ENCODE measurements around the gene CHCHD3. TPM values are rescaled to one million over a fixed set of nuclear protein-coding genes. Genes with fewer than 3 reads are reported as not detected.
A peak's percentile ranks its signal among the peaks of the same experiment; 100 is the strongest.

The CHCHD3 gene
- total RNA-seq, 1 donor from 2014 or later: 35.0 TPM

GRCh38 chr7:132773527-132773956 is 308.3 kb downstream of the CHCHD3 start:
- ATAC-seq: no peak
- no peak for DNase-seq (ENCODE audit: low spot score)
- intact Hi-C loops (cut with DNase I): no loop called here

- DNase-seq (ENCODE audit: low spot score): no peak
- ATAC-seq: no peak
- intact Hi-C loops (cut with DNase I): no loop called here
These were observed 310.6 kb downstream of the CHCHD3 start for GRCh38 chr7:132771301-132771730.

- ATAC-seq (no peak), DNase-seq (ENCODE audit: low spot score) (no peak)
- intact Hi-C loops (cut with DNase I): no loop called here
These were observed 311.8 kb downstream of the CHCHD3 start for GRCh38 chr7:132770055-132770454.

- ATAC-seq: no peak
- intact Hi-C loops (cut with DNase I): no loop called here
- no peak for DNase-seq (ENCODE audit: low spot score)
These were observed 312.6 kb downstream of the CHCHD3 start for GRCh38 chr7:132769280-132769679.

- DNase-seq (ENCODE audit: low spot score): no peak
- ATAC-seq: no peak
- intact Hi-C loops (cut with DNase I): no loop called here
These were observed 313.8 kb downstream of the CHCHD3 start for GRCh38 chr7:132768099-132768498.

GRCh38 chr7:132767378-132767777 is 314.5 kb downstream of the CHCHD3 start:
- no peak for ATAC-seq
- intact Hi-C loops (cut with DNase I): no loop called here
- no peak for DNase-seq (ENCODE audit: low spot score)

GRCh38 chr7:132766660-132767059 is 315.2 kb downstream of the CHCHD3 start:
- intact Hi-C loops (cut with DNase I): no loop called here
- DNase-seq (ENCODE audit: low spot score) (no peak), ATAC-seq (no peak)

- DNase-seq (ENCODE audit: low spot score) (no peak), ATAC-seq (no peak)
- intact Hi-C loops (cut with DNase I): no loop called here
These were observed 316.0 kb downstream of the CHCHD3 start for GRCh38 chr7:132765861-132766260.

GRCh38 chr7:132764762-132765161 is 317.1 kb downstream of the CHCHD3 start:
- intact Hi-C loops (cut with DNase I): no loop called here
- DNase-seq (ENCODE audit: low spot score) (no peak), ATAC-seq (no peak)

GRCh38 chr7:132760866-132761265 is 321.0 kb downstream of the CHCHD3 start:
- ATAC-seq (no peak), DNase-seq (ENCODE audit: low spot score) (no peak)
- intact Hi-C loops (cut with DNase I): no loop called here

GRCh38 chr7:132760244-132760623 is 321.7 kb downstream of the CHCHD3 start:
- DNase-seq (ENCODE audit: low spot score) (no peak), ATAC-seq (no peak)
- intact Hi-C loops (cut with DNase I): no loop called here

- ATAC-seq: no peak
- intact Hi-C loops (cut with DNase I): no loop called here
- no peak for DNase-seq (ENCODE audit: low spot score)
These were observed 322.2 kb downstream of the CHCHD3 start for GRCh38 chr7:132759482-132760243.

GRCh38 chr7:132758986-132759385 is 322.9 kb downstream of the CHCHD3 start:
- no peak for DNase-seq (ENCODE audit: low spot score)
- intact Hi-C loops (cut with DNase I): no loop called here
- ATAC-seq: no peak

GRCh38 chr7:132757783-132758182 is 324.1 kb downstream of the CHCHD3 start:
- DNase-seq (ENCODE audit: low spot score) (no peak), ATAC-seq (no peak)
- intact Hi-C loops (cut with DNase I): no loop called here

GRCh38 chr7:132756484-132756990 is 325.4 kb downstream of the CHCHD3 start:
- intact Hi-C loops (cut with DNase I): no loop called here
- ATAC-seq (no peak), DNase-seq (ENCODE audit: low spot score) (no peak)

GRCh38 chr7:132755538-132756483 is 326.1 kb downstream of the CHCHD3 start:
- no peak for DNase-seq (ENCODE audit: low spot score)
- intact Hi-C loops (cut with DNase I): no loop called here
- peak; percentile 50 for ATAC-seq

- intact Hi-C loops (cut with DNase I): no loop called here
- no peak for DNase-seq (ENCODE audit: low spot score)
- no peak for ATAC-seq
These were observed 329.5 kb downstream of the CHCHD3 start for GRCh38 chr7:132752431-132752830.

- DNase-seq (ENCODE audit: low spot score) (no peak), ATAC-seq (no peak)
- intact Hi-C loops (cut with DNase I): no loop called here
These were observed 330.6 kb downstream of the CHCHD3 start for GRCh38 chr7:132751244-132751647.

- intact Hi-C loops (cut with DNase I): no loop called here
- ATAC-seq: no peak
- no peak for DNase-seq (ENCODE audit: low spot score)
These were observed 331.2 kb downstream of the CHCHD3 start for GRCh38 chr7:132750530-132751217.
